ENCODE measurements around the gene TTC31. TPM values are rescaled to one million over a fixed set of nuclear protein-coding genes. Genes with fewer than 3 reads are reported as not detected.

TTC31 gene
- total RNA-seq, 1 experiment from 2014 or later, result 25.8 TPM

DNA sequence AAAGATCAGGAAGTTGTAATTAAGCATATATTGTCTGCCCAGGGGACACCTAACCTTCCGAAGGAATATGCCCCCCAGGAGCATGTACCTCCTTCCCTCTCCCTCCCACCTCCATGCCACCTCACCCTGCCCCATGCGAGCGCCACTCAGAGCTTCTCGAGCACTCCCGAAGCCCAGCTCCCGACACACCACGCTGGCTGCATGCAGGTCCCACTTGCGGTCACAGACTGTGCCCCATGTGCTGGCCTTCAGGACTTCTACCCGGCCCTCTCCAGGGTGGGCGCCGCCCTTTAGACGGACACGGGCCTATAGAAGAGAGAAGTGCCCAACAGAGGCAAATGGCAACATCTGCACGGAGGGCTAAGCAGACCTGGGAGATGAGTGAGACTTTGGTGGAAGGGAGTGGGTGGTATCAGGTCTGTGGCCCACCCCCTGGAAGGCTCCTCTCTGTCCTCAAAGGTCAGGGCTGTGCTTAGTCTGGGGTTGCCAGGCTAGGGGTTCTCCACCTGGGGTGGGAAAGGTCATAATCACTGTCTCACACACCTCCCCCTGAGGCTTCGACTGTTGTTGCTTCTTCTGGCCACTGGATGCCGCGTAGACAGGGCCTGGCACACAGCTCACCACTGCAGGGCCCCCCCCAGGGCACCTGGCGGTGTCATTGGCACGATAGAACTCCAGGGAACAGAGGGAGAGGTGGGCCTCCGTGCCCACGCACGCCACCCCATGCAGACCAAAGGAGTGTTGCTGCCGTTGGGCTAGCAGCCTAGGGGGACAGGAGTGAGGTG, 53.5 kb downstream of the TTC31 start:
- Histone ChIP-seq H3K9me3 (ENCODE audit: low read depth, low read length, poor library complexity, severe bottlenecking) (no peaks in the 10 kb centered on the region), H3K4me1 (ENCODE audit: insufficient read depth, low read length, poor library complexity, severe bottlenecking) (peaks cover 1% of the 10 kb centered on the region), H3K4me3 (ENCODE audit: low read depth, low read length, poor library complexity, severe bottlenecking) (no peak overlapping the region), H3K36me3 (ENCODE audit: insufficient read depth, low read length, poor library complexity, severe bottlenecking) (peaks cover 5% of the 10 kb centered on the region), H3K27me3 (replicated peaks; ENCODE audit: insufficient read depth, low read depth, low read length, poor library complexity) (peaks cover 10% of the 10 kb centered on the region), H3K27ac (ENCODE audit: low read depth, low read length, poor library complexity, severe bottlenecking) (no peak overlapping the region)
- DNase-seq (ENCODE audit: low spot score), result no peak
- intact Hi-C loops (cut with micrococcal nuclease; ENCODE audit: unreplicated experiment), result loop anchor here (10.0 kb wide), 1 partner anchor 202 kb away; no protein-coding TSS in a partner anchor
- no TSS peak for BruUV-seq (replicated peaks)
- ChIA-PET CTCF (no interaction called here), POLR2A (ENCODE audit: low non-redundant PET) (no interaction called here)
- TF ChIP-seq EZH2 (IDR thresholded peaks at IDR 0.05; ENCODE audit: borderline replicate concordance, low read depth, low read length, poor library complexity, severe bottlenecking) (no peak), CTCF (conservative IDR thresholded peaks at IDR 0.05; ENCODE audit: low read depth, low read length) (no peak)

- peaks cover 10% of the 10 kb centered on the region for H3K27me3 ChIP-seq (replicated peaks; ENCODE audit: insufficient read depth, low read depth, low read length, poor library complexity)
- intact Hi-C loops (cut with micrococcal nuclease; ENCODE audit: unreplicated experiment), result loop anchor here (10.0 kb wide), 1 partner anchor 202 kb away; no protein-coding TSS in a partner anchor
- BruUV-seq (replicated peaks), result no TSS peak
- H3K36me3 ChIP-seq (ENCODE audit: insufficient read depth, low read length, poor library complexity, severe bottlenecking), result peaks cover 5% of the 10 kb centered on the region
- no peaks in the 10 kb centered on the region for H3K9me3 ChIP-seq (ENCODE audit: low read depth, low read length, poor library complexity, severe bottlenecking)
- ChIA-PET CTCF (no interaction called here), POLR2A (ENCODE audit: low non-redundant PET) (no interaction called here)
- H3K4me1 ChIP-seq (ENCODE audit: insufficient read depth, low read length, poor library complexity, severe bottlenecking), result no peaks in the 10 kb centered on the region
- TF ChIP-seq CTCF (conservative IDR thresholded peaks at IDR 0.05; ENCODE audit: low read depth, low read length) (no peak), EZH2 (IDR thresholded peaks at IDR 0.05; ENCODE audit: borderline replicate concordance, low read depth, low read length, poor library complexity, severe bottlenecking) (no peak)
- no peak overlapping the region for H3K4me3 ChIP-seq (ENCODE audit: low read depth, low read length, poor library complexity, severe bottlenecking)
- no peak overlapping the region for H3K27ac ChIP-seq (ENCODE audit: low read depth, low read length, poor library complexity, severe bottlenecking)
- no peak for DNase-seq (ENCODE audit: low spot score)
Measured at GRCh38 chr2:74537140-74537539, 54.3 kb downstream of the TTC31 start.

DNA sequence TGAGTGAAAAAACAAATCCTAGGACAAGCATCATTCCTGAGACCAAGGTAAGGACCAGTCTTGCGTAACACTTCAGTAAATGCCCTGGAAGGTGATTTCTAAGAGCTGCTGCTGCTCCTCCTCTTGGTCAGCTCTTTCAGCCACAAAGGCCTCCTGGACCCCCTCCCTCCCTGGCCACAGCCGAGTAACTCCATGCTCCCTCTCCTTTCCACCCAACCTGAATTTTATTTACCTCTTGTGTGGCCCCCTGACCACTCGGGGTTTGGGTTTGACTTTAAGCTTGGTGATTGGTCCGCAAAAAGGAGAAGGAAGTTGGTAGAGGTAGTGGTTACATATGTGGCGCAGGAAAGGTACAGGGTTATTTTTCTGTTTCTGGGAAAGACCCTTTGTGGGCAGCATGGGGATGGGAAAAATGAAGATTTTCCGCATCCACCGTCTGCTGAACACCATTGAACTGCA, 56.0 kb downstream of the TTC31 start:
- BruUV-seq (replicated peaks), result no TSS peak
- Histone ChIP-seq H3K36me3 (ENCODE audit: insufficient read depth, low read length, poor library complexity, severe bottlenecking) (no peaks in the 10 kb centered on the region), H3K9me3 (ENCODE audit: low read depth, low read length, poor library complexity, severe bottlenecking) (no peaks in the 10 kb centered on the region), H3K27me3 (replicated peaks; ENCODE audit: insufficient read depth, low read depth, low read length, poor library complexity) (peaks cover 10% of the 10 kb centered on the region), H3K4me3 (ENCODE audit: low read depth, low read length, poor library complexity, severe bottlenecking) (no peak overlapping the region), H3K4me1 (ENCODE audit: insufficient read depth, low read length, poor library complexity, severe bottlenecking) (peaks cover 4% of the 10 kb centered on the region), H3K27ac (ENCODE audit: low read depth, low read length, poor library complexity, severe bottlenecking) (no peak overlapping the region)
- POLR2A ChIA-PET (ENCODE audit: low non-redundant PET), result no interaction called here
- no peak for DNase-seq (ENCODE audit: low spot score)
- intact Hi-C loops (cut with micrococcal nuclease; ENCODE audit: unreplicated experiment), result loop anchor here (10.0 kb wide), 1 partner anchor 204 kb away; no protein-coding TSS in a partner anchor
- TF ChIP-seq EZH2 (IDR thresholded peaks at IDR 0.05; ENCODE audit: borderline replicate concordance, low read depth, low read length, poor library complexity, severe bottlenecking) (no peak), CTCF (conservative IDR thresholded peaks at IDR 0.05; ENCODE audit: low read depth, low read length) (no peak)
- CTCF ChIA-PET, result no interaction called here
